Measurements from ENCODE around the gene FAM107A. TPM values are rescaled to one million over a fixed set of nuclear protein-coding genes. Genes with fewer than 3 reads are reported as not detected.

Gene FAM107A
- total and polyA plus RNA-seq, 2 of the 13 experiments (the other 11 are each of a cell fraction or from before 2014, with no cell fraction given): not detected

DNA sequence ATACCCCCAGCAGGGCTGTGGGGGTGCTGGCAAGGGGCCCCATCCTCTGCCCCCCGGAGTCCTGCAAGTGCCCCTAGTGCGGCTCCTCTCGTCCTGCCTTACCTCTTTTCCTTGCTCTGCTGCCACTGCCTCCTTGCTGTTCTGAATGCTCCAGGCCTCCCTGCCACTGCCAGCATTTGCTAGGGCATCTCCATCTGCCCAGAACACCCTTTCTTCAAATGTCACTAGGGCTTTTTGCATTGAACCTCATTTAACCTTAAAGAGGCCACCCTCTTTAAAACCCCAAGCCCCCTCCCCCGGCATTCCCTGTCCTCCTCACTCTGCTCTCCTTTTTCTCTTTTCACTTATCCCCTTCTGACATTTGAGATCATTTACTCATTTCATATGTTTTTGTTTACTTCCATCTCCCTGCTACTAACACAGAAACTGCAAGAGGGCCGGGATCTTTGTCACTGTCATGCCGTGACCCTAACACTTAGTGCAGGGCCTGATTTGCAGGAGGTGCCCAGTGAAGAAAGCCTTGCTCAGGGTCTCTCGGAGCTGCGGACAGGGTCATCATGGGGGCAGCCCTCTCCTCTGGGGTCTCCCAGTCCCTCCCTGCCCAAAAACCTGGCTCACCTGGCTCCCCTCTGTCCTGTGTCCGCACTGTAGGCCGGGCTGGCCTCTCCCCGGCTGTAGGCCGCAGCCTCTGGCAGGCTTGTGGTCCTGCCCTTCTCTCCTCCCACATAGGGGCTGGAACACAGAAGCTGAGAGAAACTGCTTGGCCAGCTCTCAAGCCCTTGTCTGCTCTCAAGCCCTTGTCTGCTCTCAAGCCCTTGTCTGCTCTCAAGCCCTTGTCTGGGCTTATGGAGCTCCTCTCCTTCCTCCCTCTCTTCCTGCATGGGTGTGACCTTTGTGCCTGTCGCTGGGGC lies 40.4 kb downstream of the FAM107A start, which contains the start of gene ACOX2 (continued):
- TF ChIP-seq ZNF687 (CRISPR knock-in tag; IDR thresholded peaks at IDR 0.05) (peak; percentile 94), EEA1 (CRISPR knock-in tag; IDR thresholded peaks at IDR 0.05; ENCODE audit: borderline replicate concordance) (no peak), SRSF1 (optimal IDR thresholded peaks at IDR 0.05; ENCODE audit: low read depth, low read length) (peak; percentile 47), KLF11 (CRISPR knock-in tag; IDR thresholded peaks at IDR 0.05) (no peak), KLF13 (CRISPR knock-in tag; IDR thresholded peaks at IDR 0.05) (no peak), ZNF501 (CRISPR knock-in tag; IDR thresholded peaks at IDR 0.05) (peak; percentile 15; the same call in 1 of the 2 replicates), PCBP2 (optimal IDR thresholded peaks at IDR 0.05; ENCODE audit: low read depth, low read length, poor library complexity, severe bottlenecking) (no peak), TSC22D2 (CRISPR knock-in tag; IDR thresholded peaks at IDR 0.05; ENCODE audit: borderline replicate concordance) (no peak), SATB2 (CRISPR knock-in tag; IDR thresholded peaks at IDR 0.05) (no peak), ZNF7 (CRISPR knock-in tag; IDR thresholded peaks at IDR 0.05) (no peak), ZNF138 (CRISPR knock-in tag; IDR thresholded peaks at IDR 0.05; ENCODE audit: low read depth) (no peak), SAP130 (CRISPR knock-in tag; IDR thresholded peaks at IDR 0.05; ENCODE audit: low read depth) (peak; percentile 31), REPIN1 (CRISPR knock-in tag; IDR thresholded peaks at IDR 0.05; ENCODE audit: borderline replicate concordance, low read depth) (peak; percentile 31; the same call in 1 of the 2 replicates), ZBTB3 (CRISPR knock-in tag; IDR thresholded peaks at IDR 0.05; ENCODE audit: borderline replicate concordance, low read depth) (peak; percentile 57; the same call in 1 of the 2 replicates), SRY (CRISPR knock-in tag; IDR thresholded peaks at IDR 0.05) (peak; percentile 26; the same call in 1 of the 2 replicates), PCBP1 (IDR thresholded peaks at IDR 0.05; ENCODE audit: borderline replicate concordance, low read depth, low read length) (no peak), ZNF256 (CRISPR knock-in tag; conservative IDR thresholded peaks at IDR 0.05) (no peak), MAFG (CRISPR knock-in tag; IDR thresholded peaks at IDR 0.05) (no peak), ZNF232 (CRISPR knock-in tag; IDR thresholded peaks at IDR 0.05; ENCODE audit: borderline replicate concordance) (no peak)
- TF ChIP-seq, protein P1, sequence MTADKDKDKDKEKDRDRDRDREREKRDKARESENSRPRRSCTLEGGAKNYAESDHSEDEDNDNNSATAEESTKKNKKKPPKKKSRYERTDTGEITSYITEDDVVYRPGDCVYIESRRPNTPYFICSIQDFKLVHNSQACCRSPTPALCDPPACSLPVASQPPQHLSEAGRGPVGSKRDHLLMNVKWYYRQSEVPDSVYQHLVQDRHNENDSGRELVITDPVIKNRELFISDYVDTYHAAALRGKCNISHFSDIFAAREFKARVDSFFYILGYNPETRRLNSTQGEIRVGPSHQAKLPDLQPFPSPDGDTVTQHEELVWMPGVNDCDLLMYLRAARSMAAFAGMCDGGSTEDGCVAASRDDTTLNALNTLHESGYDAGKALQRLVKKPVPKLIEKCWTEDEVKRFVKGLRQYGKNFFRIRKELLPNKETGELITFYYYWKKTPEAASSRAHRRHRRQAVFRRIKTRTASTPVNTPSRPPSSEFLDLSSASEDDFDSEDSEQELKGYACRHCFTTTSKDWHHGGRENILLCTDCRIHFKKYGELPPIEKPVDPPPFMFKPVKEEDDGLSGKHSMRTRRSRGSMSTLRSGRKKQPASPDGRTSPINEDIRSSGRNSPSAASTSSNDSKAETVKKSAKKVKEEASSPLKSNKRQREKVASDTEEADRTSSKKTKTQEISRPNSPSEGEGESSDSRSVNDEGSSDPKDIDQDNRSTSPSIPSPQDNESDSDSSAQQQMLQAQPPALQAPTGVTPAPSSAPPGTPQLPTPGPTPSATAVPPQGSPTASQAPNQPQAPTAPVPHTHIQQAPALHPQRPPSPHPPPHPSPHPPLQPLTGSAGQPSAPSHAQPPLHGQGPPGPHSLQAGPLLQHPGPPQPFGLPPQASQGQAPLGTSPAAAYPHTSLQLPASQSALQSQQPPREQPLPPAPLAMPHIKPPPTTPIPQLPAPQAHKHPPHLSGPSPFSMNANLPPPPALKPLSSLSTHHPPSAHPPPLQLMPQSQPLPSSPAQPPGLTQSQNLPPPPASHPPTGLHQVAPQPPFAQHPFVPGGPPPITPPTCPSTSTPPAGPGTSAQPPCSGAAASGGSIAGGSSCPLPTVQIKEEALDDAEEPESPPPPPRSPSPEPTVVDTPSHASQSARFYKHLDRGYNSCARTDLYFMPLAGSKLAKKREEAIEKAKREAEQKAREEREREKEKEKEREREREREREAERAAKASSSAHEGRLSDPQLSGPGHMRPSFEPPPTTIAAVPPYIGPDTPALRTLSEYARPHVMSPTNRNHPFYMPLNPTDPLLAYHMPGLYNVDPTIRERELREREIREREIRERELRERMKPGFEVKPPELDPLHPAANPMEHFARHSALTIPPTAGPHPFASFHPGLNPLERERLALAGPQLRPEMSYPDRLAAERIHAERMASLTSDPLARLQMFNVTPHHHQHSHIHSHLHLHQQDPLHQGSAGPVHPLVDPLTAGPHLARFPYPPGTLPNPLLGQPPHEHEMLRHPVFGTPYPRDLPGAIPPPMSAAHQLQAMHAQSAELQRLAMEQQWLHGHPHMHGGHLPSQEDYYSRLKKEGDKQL (CRISPR knock-in tag; IDR thresholded peaks at IDR 0.05; ENCODE audit: low read depth): no peak

All from HepG2 (cell line).